ENCODE measurements around the gene AP3M1.
"Not testable (repeated sequence)": the region's sequence is repeated elsewhere in the genome, so short reads cannot be mapped to it uniquely, and the experiment has no call there.

The AP3M1 gene, protein sequence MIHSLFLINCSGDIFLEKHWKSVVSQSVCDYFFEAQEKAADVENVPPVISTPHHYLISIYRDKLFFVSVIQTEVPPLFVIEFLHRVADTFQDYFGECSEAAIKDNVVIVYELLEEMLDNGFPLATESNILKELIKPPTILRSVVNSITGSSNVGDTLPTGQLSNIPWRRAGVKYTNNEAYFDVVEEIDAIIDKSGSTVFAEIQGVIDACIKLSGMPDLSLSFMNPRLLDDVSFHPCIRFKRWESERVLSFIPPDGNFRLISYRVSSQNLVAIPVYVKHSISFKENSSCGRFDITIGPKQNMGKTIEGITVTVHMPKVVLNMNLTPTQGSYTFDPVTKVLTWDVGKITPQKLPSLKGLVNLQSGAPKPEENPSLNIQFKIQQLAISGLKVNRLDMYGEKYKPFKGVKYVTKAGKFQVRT

DNA sequence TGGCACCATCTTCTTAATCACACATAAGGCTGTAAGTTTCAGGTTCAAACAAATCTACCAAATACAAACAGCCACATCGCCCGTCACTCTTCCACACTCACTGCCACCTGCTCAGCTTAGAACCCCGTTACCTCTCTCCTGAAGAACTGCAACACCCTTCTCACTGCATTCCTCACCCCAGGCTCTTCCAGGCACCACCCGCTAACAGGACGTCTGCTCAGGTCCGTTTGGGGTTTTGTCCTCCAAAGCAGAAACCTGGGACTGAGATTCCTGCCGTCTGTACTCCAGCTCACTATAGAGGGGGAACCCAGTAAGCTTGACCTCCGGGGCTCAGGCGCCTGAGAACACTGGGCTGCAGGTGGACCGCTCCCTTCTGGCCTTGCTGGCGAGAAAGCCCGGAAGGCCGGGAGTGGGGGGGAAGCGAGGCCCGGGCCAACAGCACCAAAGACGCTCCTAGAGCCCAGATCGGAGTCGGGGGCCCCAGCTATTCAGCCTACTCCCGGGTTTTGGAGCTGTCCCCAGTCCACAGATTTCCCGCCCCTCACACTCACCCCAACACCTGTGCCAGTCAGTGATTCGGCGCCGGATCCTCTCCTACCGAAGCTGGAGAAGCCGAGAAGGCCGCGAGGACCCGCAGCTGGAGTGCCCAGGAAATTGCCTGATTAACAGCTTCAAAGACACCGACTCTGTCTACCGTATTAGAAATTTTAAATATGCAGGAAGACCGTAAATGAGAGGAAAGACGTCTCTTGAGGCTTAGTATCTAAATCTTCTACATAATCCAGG, at the start of gene AP3M1:
Gene AP3M1 (minus strand): TSS at position 625 of the 786 bp plus-strand sequence. CDS start 12,449 bp downstream, outside the sequence.
- peak within 1 kb of the TSS; percentile 99 for H3K4me3 ChIP-seq (ENCODE audit: low read depth, low read length)
- TF ChIP-seq, protein P1, sequence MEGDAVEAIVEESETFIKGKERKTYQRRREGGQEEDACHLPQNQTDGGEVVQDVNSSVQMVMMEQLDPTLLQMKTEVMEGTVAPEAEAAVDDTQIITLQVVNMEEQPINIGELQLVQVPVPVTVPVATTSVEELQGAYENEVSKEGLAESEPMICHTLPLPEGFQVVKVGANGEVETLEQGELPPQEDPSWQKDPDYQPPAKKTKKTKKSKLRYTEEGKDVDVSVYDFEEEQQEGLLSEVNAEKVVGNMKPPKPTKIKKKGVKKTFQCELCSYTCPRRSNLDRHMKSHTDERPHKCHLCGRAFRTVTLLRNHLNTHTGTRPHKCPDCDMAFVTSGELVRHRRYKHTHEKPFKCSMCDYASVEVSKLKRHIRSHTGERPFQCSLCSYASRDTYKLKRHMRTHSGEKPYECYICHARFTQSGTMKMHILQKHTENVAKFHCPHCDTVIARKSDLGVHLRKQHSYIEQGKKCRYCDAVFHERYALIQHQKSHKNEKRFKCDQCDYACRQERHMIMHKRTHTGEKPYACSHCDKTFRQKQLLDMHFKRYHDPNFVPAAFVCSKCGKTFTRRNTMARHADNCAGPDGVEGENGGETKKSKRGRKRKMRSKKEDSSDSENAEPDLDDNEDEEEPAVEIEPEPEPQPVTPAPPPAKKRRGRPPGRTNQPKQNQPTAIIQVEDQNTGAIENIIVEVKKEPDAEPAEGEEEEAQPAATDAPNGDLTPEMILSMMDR (IDR thresholded peaks at IDR 0.05; ENCODE audit: insufficient read depth, low read depth, low read length, missing control alignments), result no peak
- peak; percentile 91 for DNase-seq (ENCODE audit: low read depth)

DNA sequence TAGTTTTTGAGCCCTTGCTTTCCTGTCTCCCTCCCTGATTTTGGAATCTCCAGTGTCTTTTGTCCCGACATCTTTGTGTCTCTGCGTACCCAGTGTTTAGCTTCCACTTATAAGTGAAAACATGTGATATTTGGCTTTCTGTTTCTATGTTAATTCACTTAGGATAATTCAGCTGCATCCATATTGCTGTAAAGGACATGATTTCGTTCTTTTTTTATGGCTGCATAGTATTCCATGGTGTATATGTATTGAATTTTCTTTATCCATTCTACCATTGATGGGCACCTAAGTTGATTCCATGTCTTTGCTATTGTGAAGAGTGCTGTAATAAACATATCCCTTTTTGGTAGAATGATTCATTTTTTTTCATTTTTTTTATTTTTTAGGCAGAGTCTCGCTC, 48.7 kb upstream of the AP3M1 start:
- no peak overlapping the region for H3K4me3 ChIP-seq (ENCODE audit: low read depth, low read length)
- no peak for DNase-seq (ENCODE audit: low read depth)
- TF ChIP-seq, protein P1 (IDR thresholded peaks at IDR 0.05; ENCODE audit: insufficient read depth, low read depth, low read length, missing control alignments), result no peak

DNA sequence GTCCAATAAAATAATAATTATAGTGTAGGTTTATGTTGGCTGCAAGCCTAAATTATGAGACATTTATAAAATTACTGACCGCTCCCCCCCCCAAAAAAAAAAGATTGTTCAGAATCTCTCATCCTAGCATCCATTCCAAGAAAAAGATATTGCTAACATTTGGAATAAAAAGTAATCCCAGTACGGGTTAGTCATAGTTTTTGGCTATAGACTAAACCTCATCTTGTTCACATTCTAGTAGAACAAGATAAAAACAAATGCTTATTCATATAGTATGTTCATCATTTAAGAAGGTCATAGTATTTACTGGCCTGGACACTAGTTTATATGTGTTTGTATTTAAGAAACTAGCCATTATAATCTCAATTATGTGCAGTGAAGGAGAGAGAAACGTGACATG, 44.4 kb upstream of the AP3M1 start:
- DNase-seq (ENCODE audit: low read depth), result no peak
- TF ChIP-seq, protein P1 (IDR thresholded peaks at IDR 0.05; ENCODE audit: insufficient read depth, low read depth, low read length, missing control alignments), result no peak
- no peak overlapping the region for H3K4me3 ChIP-seq (ENCODE audit: low read depth, low read length)

DNA sequence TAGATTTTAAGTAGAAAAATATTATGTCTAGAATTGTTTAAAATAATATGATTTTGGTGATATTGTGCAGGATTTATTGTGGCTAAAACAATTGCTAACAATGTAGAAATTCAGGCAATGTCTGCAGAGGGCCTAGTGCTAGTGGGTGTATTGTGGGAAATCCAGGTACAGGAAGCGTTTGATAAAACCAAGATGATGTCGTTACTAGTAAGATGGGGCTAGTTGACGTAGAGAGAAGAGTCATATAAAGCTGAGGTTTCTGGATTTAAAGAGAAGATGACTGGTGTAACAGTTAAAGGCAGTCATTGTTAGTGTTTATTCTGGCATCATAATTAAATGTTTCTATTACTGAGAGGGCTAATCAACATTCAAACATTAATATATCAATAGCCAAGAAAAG, 43.9 kb upstream of the AP3M1 start:
- TF ChIP-seq, protein P1 (IDR thresholded peaks at IDR 0.05; ENCODE audit: insufficient read depth, low read depth, low read length, missing control alignments), result no peak

DNA sequence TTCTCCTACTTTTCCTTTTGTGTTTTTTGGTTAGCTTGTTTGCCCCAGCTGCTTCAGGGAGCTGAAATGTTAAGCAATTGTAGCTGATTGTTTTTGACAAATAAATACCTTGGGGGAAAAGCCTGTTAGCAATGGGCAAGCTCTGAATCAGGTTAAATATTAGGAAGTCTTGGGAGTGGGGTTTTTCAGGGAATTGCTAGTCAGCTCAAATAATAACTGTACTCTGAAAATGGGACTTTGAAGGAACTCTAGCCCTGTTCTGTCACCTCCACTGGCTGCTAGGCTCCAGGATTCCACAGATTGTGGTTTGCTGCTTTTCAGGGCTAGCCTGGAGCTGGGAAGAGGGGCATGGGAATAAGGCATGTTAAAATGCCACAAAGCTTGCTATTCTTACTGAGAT, 39.9 kb upstream of the AP3M1 start:
- no peak for DNase-seq (ENCODE audit: low read depth)
- TF ChIP-seq, protein P1 (IDR thresholded peaks at IDR 0.05; ENCODE audit: insufficient read depth, low read depth, low read length, missing control alignments), result no peak
- peak overlapping the region; percentile 37 for H3K4me3 ChIP-seq (ENCODE audit: low read depth, low read length)

More for the DNA sequence above, 43.9 kb upstream of the AP3M1 start:
- no peak overlapping the region for H3K4me3 ChIP-seq (ENCODE audit: low read depth, low read length)
- no peak for DNase-seq (ENCODE audit: low read depth)

DNA sequence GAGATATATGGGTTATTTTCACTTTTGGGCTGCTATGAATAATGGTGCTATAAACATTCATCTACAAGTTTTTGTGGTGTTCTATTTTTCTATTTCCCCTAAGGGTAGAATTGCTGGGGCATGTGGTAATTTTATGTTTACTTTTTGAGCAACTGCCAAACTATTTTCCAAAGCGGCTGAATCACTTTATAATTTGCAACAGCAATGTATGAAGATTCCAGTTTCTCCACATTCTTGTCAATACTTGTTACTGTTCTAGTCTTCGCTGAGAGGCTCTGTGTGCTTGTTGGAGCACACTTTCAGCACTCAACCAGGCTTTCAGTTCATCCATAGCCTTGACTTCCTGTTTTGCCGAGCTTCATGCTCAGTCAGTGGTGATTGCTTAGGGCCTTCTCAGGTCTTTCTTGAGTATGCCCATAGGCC, 39.4 kb upstream of the AP3M1 start:
- DNase-seq (ENCODE audit: low read depth), result peak; percentile 76
- peak overlapping the region; percentile 37 for H3K4me3 ChIP-seq (ENCODE audit: low read depth, low read length)
- TF ChIP-seq, protein P1 (IDR thresholded peaks at IDR 0.05; ENCODE audit: insufficient read depth, low read depth, low read length, missing control alignments), result no peak

DNA sequence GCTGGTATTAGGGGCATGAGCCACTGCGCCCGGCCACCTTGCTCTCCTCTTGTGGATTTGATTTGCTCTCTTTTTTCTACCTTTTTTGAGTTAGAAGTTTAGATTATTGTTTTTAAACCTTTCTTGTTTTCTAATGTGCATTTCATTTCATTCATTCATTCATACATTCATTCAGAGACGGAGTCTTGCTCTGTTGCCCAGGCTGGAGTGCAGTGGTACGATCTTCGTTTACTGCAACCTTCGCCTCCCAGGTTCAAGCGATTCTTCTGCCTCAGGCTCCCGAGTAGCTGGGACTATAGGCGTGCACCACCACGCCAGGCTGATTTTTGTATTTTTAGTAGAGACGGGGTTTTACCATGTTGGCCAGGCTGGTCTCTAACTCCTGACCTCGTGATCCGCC, 38.0 kb upstream of the AP3M1 start:
- H3K4me3 ChIP-seq (ENCODE audit: low read depth, low read length); DNase-seq (ENCODE audit: low read depth): not testable (repeated sequence)

All from GM12865 (cell line).